K562 (cell line): Measurements from ENCODE around the gene TRMT112. TPM values are rescaled to one million over a fixed set of nuclear protein-coding genes. Genes with fewer than 3 reads are reported as not detected.

Experiments
- CCAR2 ChIP-seq: fragments of 200-400 bp; formaldehyde crosslinking; IDR thresholded peaks from 2 replicates; pipeline ENCODE4 v1.6.1; 2017; ENCODE audit warnings: mild to moderate bottlenecking, low read depth, low read length
- CREBBP ChIP-seq: IDR thresholded peaks from one replicate; pipeline ENCODE4 v1.6.1; 2012; ENCODE audit warnings: low read depth, mild to moderate bottlenecking, control low read depth, inconsistent platforms, low read length
- DIDO1 ChIP-seq: fragments of 450-650 bp; IDR thresholded peaks from 2 replicates; pipeline ENCODE4 v1.6.1; 2016; ENCODE audit warnings: low read depth, missing biosample characterization, missing genetic modification characterization
- HCFC1 ChIP-seq: IDR thresholded peaks from 2 replicates; pipeline ENCODE4 v1.6.1; 2012; ENCODE audit warnings: low read depth, low read length, improper control_type of control experiment
- HES1 ChIP-seq: fragments of 450-650 bp; IDR thresholded peaks from 2 replicates; pipeline ENCODE4 v1.6.1; 2016; ENCODE audit warnings: low read depth, mild to moderate bottlenecking, moderate library complexity
- NBN ChIP-seq: fragments of 450-650 bp; IDR thresholded peaks from 2 replicates; pipeline ENCODE4 v1.6.1; 2016; ENCODE audit warnings: low read depth, mild to moderate bottlenecking
- NFRKB ChIP-seq: fragments of 450-650 bp; IDR thresholded peaks from 2 replicates; pipeline ENCODE4 v1.6.1; 2016; ENCODE audit warnings: low read depth
- PATZ1 ChIP-seq: fragments of 250-450 bp; sonication (Bioruptor Pico); IDR thresholded peaks from 2 replicates; pipeline ENCODE4 v1.5.0; 2020; ENCODE audit warnings: mild to moderate bottlenecking, borderline replicate concordance
- PHB2 ChIP-seq: fragments of 450-650 bp; IDR thresholded peaks from 2 replicates; pipeline ENCODE4 v1.6.1; 2017; ENCODE audit warnings: low read depth
- RBM14 ChIP-seq: fragments of 200-400 bp; formaldehyde crosslinking; IDR thresholded peaks from 2 replicates; pipeline ENCODE4 v1.6.1; 2018; ENCODE audit warnings: low read depth, mild to moderate bottlenecking, low read length, moderate library complexity, borderline replicate concordance; ENCODE audit not compliant: insufficient read depth
- RBM15 ChIP-seq: fragments of 200-400 bp; formaldehyde crosslinking; IDR thresholded peaks from 2 replicates; pipeline ENCODE4 v1.6.1; 2018; ENCODE audit warnings: mild to moderate bottlenecking, low read length, moderate library complexity; ENCODE audit not compliant: insufficient read depth
- RBM39 ChIP-seq: fragments of 200-400 bp; formaldehyde crosslinking; optimal IDR thresholded peaks from 2 replicates; pipeline ENCODE3; 2018; ENCODE audit warnings: low read depth, low read length
- RHOXF2B ChIP-seq: fragments of 250-450 bp; sonication (Bioruptor Pico); conservative IDR thresholded peaks from 2 replicates; pipeline ENCODE4 v1.5.1; 2021
- RNF2 ChIP-seq: sonication (generic); IDR thresholded peaks from 2 replicates; pipeline ENCODE4 v1.6.1; 2016
- SAP30 ChIP-seq: fragments of 200-600 bp; sonication (generic); IDR thresholded peaks from 2 replicates; pipeline ENCODE4 v1.6.1; 2012; ENCODE audit warnings: borderline replicate concordance, low read depth, mild to moderate bottlenecking, moderate library complexity, low read length, control low read depth, inconsistent platforms; ENCODE audit not compliant: insufficient read depth, poor library complexity, severe bottlenecking
- SRF ChIP-seq, 2 experiments: fragments of 250-450, 450-650 bp in 1 of 2; sonication (Bioruptor Pico) in 1 of 2; sonication (generic) in 1 of 2; formaldehyde crosslinking; IDR thresholded peaks; 2 replicates each; pipeline versions ENCODE4 v1.5.0 to v1.5.1; 2020 to 2022; ENCODE audit warnings: mild to moderate bottlenecking in 1 of 2, missing genetic modification reagents in 1 of 2
- TEAD2 ChIP-seq: fragments of 450-650 bp; IDR thresholded peaks from 2 replicates; pipeline ENCODE4 v1.6.1; 2016; ENCODE audit warnings: missing genetic modification characterization, control low read depth, missing compliant biosample characterization
- USF2 ChIP-seq: sonication (generic); formaldehyde crosslinking; IDR thresholded peaks from 2 replicates; pipeline ENCODE4 v1.5.0; 2020; ENCODE audit warnings: missing genetic modification reagents
- ZFP30 ChIP-seq: fragments of 250-450 bp; sonication (Bioruptor Pico); IDR thresholded peaks from 2 replicates; pipeline ENCODE4 v1.8.0; 2022; ENCODE audit warnings: moderate library complexity, mild to moderate bottlenecking, inconsistent platforms, borderline replicate concordance
- ZNF586 ChIP-seq: fragments of 450-650 bp; formaldehyde crosslinking; conservative IDR thresholded peaks from 2 replicates; pipeline ENCODE4 v1.4.0; 2020; ENCODE audit warnings: mild to moderate bottlenecking, moderate library complexity
- polyA plus RNA-seq, 8 experiments: library from polyadenylated mRNA; depleted of rRNA in 4 of 8; stranded (reverse) in 5 of 8; unstranded in 3 of 8; fragments of >200 nt; fragmentation: Nextera tagmentation in 2 of 8; fragmentation: Illumina TruSeq in 1 of 8; extraction: Ambion mirVana in 2 of 8; extraction: Trizol in 1 of 8; gene quantifications; 2 replicates each; pipeline versions ENCODE4 v1.2.1 to v1.2.3, GENCODE V29; 2011 to 2014; ENCODE audit warnings: inconsistent platforms in 1 of 8, missing spikeins in 1 of 8
- total RNA-seq, 7 experiments: library from RNA; depleted of rRNA in 6 of 7; stranded (reverse); fragments of >200 nt in 6 of 7; fragmentation: Illumina TruSeq in 2 of 7; extraction: Trizol in 2 of 7; gene quantifications; 2 replicates each; pipeline versions ENCODE4 v1.2.1 to v1.2.3, GENCODE V29; 2011 to 2021; ENCODE audit warnings: low replicate concordance in 1 of 7
- TF ChIP-seq, protein P1 (sequence below): fragments of 450-650 bp; IDR thresholded peaks from 2 replicates; pipeline ENCODE4 v1.6.1; 2016; ENCODE audit warnings: missing biosample characterization, missing genetic modification characterization
- TF ChIP-seq, protein P2 (sequence below): fragments of 450-650 bp; formaldehyde crosslinking; IDR thresholded peaks from 2 replicates; pipeline ENCODE4 v1.4.0; 2020; ENCODE audit warnings: mild to moderate bottlenecking, moderate library complexity

Gene TRMT112
- total and polyA plus RNA-seq, 9 of the 15 experiments (the other 6 are each of a cell fraction or from before 2014, with no cell fraction given), result 162 to 444 (median 300) TPM

DNA sequence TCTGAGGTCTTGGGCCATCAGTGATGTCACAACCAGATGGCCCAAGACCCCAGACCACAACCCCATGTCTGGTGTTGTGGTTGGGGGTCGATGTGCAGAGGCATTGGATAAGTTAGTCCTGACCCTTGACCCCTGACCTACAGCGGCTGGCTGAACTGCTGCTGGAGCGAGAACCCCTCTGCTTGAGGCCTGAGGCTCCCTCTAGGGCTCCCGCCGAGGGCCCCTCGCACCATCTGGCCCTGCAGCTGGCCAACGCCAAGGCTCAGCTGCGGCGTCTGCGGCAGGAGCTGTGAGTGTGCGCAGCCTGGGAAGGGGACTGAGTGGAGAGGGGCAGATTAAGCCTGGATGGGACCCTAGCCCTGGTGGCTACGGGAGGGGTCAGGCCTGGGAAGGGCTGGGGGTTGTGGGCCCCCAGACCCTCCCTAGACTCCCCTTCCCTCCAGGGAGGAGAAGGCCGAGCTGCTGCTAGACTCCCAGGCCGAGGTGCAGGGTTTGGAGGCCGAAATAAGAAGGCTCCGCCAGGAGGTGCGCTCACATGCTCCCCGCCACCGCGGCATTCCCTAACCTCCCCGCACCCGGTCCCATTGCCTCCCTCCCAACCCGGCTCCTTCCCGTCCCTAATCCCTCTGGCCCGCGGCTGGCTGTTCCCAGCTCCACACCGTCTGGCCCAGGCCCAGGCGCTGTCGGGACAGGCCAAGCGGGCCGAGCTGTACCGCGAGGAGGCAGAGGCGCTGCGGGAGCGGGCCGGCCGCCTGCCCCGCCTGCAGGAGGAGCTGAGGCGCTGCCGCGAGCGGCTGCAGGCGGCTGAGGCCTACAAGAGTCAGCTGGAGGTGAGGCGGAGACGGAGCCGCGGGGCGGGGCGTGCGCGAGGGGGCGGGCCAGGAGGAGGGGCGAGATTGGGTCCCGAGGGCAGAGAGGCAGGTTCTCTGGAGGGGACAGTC lies 24.8 kb upstream of the TRMT112 start (continued):
- TF ChIP-seq RBM14 (no peak), CREBBP (no peak), NFRKB (no peak), NBN (0 out of 2 replicates have a peak, but pooled peaks have one; percentile 49), SRF (CRISPR knock-in tag; IDR thresholded peaks at IDR 0.05) (no peak), HCFC1 (0 out of 2 replicates have a peak, but pooled peaks have one; percentile 40), HES1 (no peak), SAP30 (no peak), RBM15 (no peak), ZNF586 (CRISPR knock-in tag) (no peak), RNF2 (peak; percentile 34; the same call in 1 of the 2 replicates), ZFP30 (no peak), RBM39 (no peak), TEAD2 (tag) (no peak), PATZ1 (CRISPR knock-in tag) (no peak), DIDO1 (no peak), PHB2 (no peak), RHOXF2B (CRISPR knock-in tag) (no peak), CCAR2 (no peak), USF2 (CRISPR knock-in tag) (no peak)
- TF ChIP-seq, protein P1, sequence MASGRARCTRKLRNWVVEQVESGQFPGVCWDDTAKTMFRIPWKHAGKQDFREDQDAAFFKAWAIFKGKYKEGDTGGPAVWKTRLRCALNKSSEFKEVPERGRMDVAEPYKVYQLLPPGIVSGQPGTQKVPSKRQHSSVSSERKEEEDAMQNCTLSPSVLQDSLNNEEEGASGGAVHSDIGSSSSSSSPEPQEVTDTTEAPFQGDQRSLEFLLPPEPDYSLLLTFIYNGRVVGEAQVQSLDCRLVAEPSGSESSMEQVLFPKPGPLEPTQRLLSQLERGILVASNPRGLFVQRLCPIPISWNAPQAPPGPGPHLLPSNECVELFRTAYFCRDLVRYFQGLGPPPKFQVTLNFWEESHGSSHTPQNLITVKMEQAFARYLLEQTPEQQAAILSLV (tag), result no peak
- TF ChIP-seq, protein P2, sequence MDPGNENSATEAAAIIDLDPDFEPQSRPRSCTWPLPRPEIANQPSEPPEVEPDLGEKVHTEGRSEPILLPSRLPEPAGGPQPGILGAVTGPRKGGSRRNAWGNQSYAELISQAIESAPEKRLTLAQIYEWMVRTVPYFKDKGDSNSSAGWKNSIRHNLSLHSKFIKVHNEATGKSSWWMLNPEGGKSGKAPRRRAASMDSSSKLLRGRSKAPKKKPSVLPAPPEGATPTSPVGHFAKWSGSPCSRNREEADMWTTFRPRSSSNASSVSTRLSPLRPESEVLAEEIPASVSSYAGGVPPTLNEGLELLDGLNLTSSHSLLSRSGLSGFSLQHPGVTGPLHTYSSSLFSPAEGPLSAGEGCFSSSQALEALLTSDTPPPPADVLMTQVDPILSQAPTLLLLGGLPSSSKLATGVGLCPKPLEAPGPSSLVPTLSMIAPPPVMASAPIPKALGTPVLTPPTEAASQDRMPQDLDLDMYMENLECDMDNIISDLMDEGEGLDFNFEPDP, result no peak
